Stomach (tissue), 4 donors: ENCODE results near the gene ASCL2.

Source experiments
- EP300 ChIP-seq: sonication (generic); formaldehyde crosslinking; IDR thresholded peaks from one replicate; pipeline ENCODE4 v1.6.1; 2017; ENCODE audit warnings: antibody characterized with exemption
- POLR2A ChIP-seq, 4 donors: fragments of 450-650 bp; IDR thresholded peaks; one replicate each; pipeline ENCODE4 v1.6.1; 2016; ENCODE audit warnings: antibody characterized with exemption in 4 of 4, control low read depth in 2 of 4, mild to moderate bottlenecking in 1 of 4, moderate library complexity in 1 of 4
- TF ChIP-seq, protein P1 (sequence below), 7 experiments: fragments of 450-650 bp in 4 of 7; fragments of 200-600 bp in 3 of 7; sonication (generic) in 3 of 7; IDR thresholded peaks; one replicate each; pipeline ENCODE4 v1.5.1; 2016 to 2019; ENCODE audit warnings: antibody characterized with exemption in 7 of 7, control low read depth in 2 of 7, mild to moderate bottlenecking in 1 of 7

DNA sequence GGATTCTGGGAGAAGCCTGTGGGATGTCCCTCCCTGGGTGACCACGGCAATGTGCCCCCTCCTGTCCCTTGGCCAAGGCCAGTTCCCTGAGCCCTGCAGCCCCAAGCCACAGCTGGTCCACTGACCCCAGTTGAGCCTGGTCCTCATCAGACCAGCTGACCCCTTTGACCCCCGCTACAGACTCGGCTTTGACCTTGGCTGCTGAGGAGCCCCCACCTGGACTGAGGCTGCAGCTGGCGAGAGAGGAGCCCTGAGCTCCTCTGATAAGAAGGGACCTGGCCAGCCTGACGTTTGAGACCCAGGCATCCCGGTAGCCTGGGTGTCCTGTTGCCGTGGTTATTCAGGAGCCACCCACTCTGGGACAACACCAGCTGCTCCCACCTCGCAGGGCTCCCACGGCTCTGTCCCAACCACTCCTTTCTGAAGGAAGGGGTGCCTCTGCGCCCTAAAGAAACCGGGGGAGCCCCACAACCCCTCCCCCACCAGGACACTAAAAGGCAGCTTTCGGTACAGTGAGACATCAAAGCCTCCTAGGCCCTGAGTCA lies 3.0 kb downstream of the ASCL2 start:
- TF ChIP-seq POLR2A (IDR thresholded peaks at IDR 0.05) (no peak), EP300 (no peak)
- TF ChIP-seq, protein P1, sequence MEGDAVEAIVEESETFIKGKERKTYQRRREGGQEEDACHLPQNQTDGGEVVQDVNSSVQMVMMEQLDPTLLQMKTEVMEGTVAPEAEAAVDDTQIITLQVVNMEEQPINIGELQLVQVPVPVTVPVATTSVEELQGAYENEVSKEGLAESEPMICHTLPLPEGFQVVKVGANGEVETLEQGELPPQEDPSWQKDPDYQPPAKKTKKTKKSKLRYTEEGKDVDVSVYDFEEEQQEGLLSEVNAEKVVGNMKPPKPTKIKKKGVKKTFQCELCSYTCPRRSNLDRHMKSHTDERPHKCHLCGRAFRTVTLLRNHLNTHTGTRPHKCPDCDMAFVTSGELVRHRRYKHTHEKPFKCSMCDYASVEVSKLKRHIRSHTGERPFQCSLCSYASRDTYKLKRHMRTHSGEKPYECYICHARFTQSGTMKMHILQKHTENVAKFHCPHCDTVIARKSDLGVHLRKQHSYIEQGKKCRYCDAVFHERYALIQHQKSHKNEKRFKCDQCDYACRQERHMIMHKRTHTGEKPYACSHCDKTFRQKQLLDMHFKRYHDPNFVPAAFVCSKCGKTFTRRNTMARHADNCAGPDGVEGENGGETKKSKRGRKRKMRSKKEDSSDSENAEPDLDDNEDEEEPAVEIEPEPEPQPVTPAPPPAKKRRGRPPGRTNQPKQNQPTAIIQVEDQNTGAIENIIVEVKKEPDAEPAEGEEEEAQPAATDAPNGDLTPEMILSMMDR (IDR thresholded peaks at IDR 0.05) = no peak
